Measurements from ENCODE around the gene CDK11B.

- TF ChIP-seq EZH2 (IDR thresholded peaks at IDR 0.05; ENCODE audit: low read depth, unreplicated experiment), result no peak
- no peak for TF ChIP-seq CTCF (conservative IDR thresholded peaks at IDR 0.05; ENCODE audit: low read depth in 2 of 2)
- no peak for TF ChIP-seq REST (IDR thresholded peaks at IDR 0.05; ENCODE audit: unreplicated experiment)
- TF ChIP-seq POLR2AphosphoS5 (IDR thresholded peaks at IDR 0.05; ENCODE audit: low read depth), result no peak
- TF ChIP-seq ZNF462 (CRISPR knock-in tag; IDR thresholded peaks at IDR 0.05), result no peak
- TF ChIP-seq EZH2phosphoT487 (IDR thresholded peaks at IDR 0.05; ENCODE audit: unreplicated experiment), result no peak
Observed at GRCh38 chr1:1627261-1627828, 31.5 kb downstream of the CDK11B start.
